PC-3 (cell line): ENCODE data around the gene MRPL46. TPM values are rescaled to one million over a fixed set of nuclear protein-coding genes. Genes with fewer than 3 reads are reported as not detected.

ENCODE experiments used
- ATAC-seq: fragments of 200-7000 bp; cut with Tn5 transposase; 2 replicates; pipeline ENCODE4 v1.9.1; 2020; ENCODE audit warnings: mild to moderate bottlenecking, moderate library complexity
- BruUV-seq: library from RNA; stranded (reverse); fragments of 400-500 nt; replicated peaks from 2 replicates; lab custom pipeline; 2021; lab: Mats Ljungman, UMichigan
- CTCF ChIA-PET: fragments of 300-600 bp; sonication (Branson Sonifier 250); formaldehyde crosslinking; loops from one replicate; lab custom pipeline; 2022; ENCODE audit warnings: antibody characterized with exemption; lab: Charles Lee
- POLR2A ChIA-PET: fragments of 300-600 bp; sonication (Branson Sonifier 250); formaldehyde crosslinking; loops from one replicate; lab custom pipeline; 2022; ENCODE audit warnings: antibody characterized with exemption; ENCODE audit not compliant: unreplicated experiment; lab: Charles Lee
- DNase-seq: peaks from one replicate; pipeline ENCODE4 v3.0.0-alpha.2; 2015
- H2AFZ ChIP-seq: fragments of 300-600 bp; sonication (generic); 2 replicates; pipeline ENCODE4 v1.6.0; 2016; ENCODE audit warnings: antibody characterized with exemption, low read length
- H3F3A ChIP-seq: fragments of 300-600 bp; sonication (generic); one replicate; pipeline ENCODE4 v1.6.0; 2017; ENCODE audit warnings: antibody characterized with exemption, low read length, control low read depth, mild to moderate bottlenecking; ENCODE audit not compliant: unreplicated experiment
- H3K27ac ChIP-seq: fragments of 300-600 bp; sonication (generic); 2 replicates; pipeline ENCODE4 v1.5.1; 2016; ENCODE audit warnings: mild to moderate bottlenecking, low read length
- H3K27me3 ChIP-seq: fragments of 300-600 bp; sonication (generic); 2 replicates; pipeline ENCODE4 v1.6.1; 2016; ENCODE audit warnings: low read length, mixed read lengths
- H3K36me3 ChIP-seq: fragments of 300-600 bp; sonication (generic); 2 replicates; pipeline ENCODE4 v1.6.1; 2016; ENCODE audit warnings: low read depth, mixed run types, low read length, mixed read lengths
- H3K4me1 ChIP-seq: fragments of 300-600 bp; sonication (generic); 2 replicates; pipeline ENCODE4 v1.5.1; 2016; ENCODE audit warnings: low read length; ENCODE audit not compliant: insufficient read depth
- H3K4me2 ChIP-seq: fragments of 300-600 bp; sonication (generic); 2 replicates; pipeline ENCODE4 v1.6.0; 2016; ENCODE audit warnings: low read length
- H3K4me3 ChIP-seq: fragments of 300-600 bp; sonication (generic); 2 replicates; pipeline ENCODE4 v1.5.1; 2016; ENCODE audit warnings: mild to moderate bottlenecking, low read length, mixed read lengths
- H3K79me2 ChIP-seq: fragments of 300-600 bp; sonication (generic); 2 replicates; pipeline ENCODE4 v1.6.1; 2017; ENCODE audit warnings: low read length, mixed read lengths
- H3K9ac ChIP-seq: fragments of 300-600 bp; sonication (generic); 2 replicates; pipeline ENCODE4 v1.6.0; 2016; ENCODE audit warnings: mild to moderate bottlenecking, low read length
- H3K9me2 ChIP-seq: fragments of 300-600 bp; sonication (generic); replicated peaks from 2 replicates; pipeline ENCODE4 v1.6.1; 2016; ENCODE audit warnings: mixed run types, low read length, mixed read lengths
- H3K9me3 ChIP-seq: fragments of 300-600 bp; sonication (generic); 2 replicates; pipeline ENCODE4 v1.6.1; 2016; ENCODE audit warnings: low read length, mixed read lengths
- H4K20me1 ChIP-seq: fragments of 300-600 bp; sonication (generic); 2 replicates; pipeline ENCODE4 v1.6.1; 2016; ENCODE audit warnings: low read length, mixed read lengths
- EZH2 ChIP-seq: fragments of 300-600 bp; sonication (generic); IDR thresholded peaks from one replicate; pipeline ENCODE4 v1.6.1; 2017; ENCODE audit warnings: antibody characterized with exemption, mild to moderate bottlenecking, low read length; ENCODE audit not compliant: unreplicated experiment
- EZH2phosphoT487 ChIP-seq: fragments of 300-600 bp; sonication (generic); IDR thresholded peaks from 2 replicates; pipeline ENCODE4 v1.6.1; 2018; ENCODE audit warnings: mild to moderate bottlenecking, antibody characterized with exemption, low read length, borderline replicate concordance
- intact Hi-C: fragments of 100-400 bp; cut with micrococcal nuclease; formaldehyde crosslinking; loops from 2 replicates; pipeline ENCODE4 v1.9.0; 2023
- total RNA-seq: library from RNA; depleted of rRNA; stranded (reverse); fragments of >200 nt; gene quantifications from 2 replicates; pipeline ENCODE4 v1.2.3, GENCODE V29; 2014
- TF ChIP-seq, protein P1 (sequence below): fragments of 300-600 bp; sonication (generic); conservative IDR thresholded peaks from 2 replicates; pipeline ENCODE4 v1.5.1; 2017; ENCODE audit warnings: antibody characterized with exemption, low read depth, mild to moderate bottlenecking, low read length

MRPL46 gene
- total RNA-seq, 1 experiment from 2014 or later, result 33.9 TPM

DNA sequence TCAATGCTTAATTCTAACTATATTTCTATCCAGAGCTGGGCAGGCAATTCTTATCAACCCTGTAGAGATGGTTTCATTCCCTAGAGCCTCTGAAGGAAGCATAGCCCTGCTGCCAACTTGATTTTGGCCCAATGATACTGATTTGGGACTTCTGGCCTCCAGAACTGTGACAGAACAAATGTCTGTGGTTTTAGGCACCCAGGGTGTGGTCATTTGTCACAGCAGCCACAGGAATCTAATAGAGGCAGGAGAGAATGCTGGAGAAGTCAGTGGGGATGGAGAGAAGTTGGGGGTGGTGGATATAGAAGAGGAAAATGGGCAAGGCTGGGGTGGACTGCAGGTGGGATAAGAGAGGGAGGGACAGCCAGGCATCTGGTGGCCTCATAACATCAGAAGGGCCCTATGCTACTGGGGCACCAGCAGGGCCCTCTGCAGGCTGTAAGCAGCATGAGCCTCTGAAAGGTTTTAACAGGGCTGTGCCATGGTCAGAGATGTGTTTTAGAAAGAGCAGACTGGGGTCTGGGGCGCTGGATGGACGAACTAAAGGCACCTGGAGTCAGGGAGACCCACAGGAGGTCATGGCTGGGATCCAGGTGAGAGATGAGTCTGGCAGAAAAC, 20.1 kb upstream of the MRPL46 start:
- Histone ChIP-seq H3K27ac (no peak overlapping the region), H4K20me1 (no peaks in the 10 kb centered on the region), H3K4me1 (peaks cover 8% of the 10 kb centered on the region), H3K9me2 (no peaks in the 10 kb centered on the region), H3F3A (no peaks in the 10 kb centered on the region), H3K36me3 (no peaks in the 10 kb centered on the region), H3K9ac (no peak overlapping the region), H3K27me3 (no peaks in the 10 kb centered on the region), H3K4me3 (no peak overlapping the region), H3K79me2 (no peaks in the 10 kb centered on the region), H3K4me2 (no peak overlapping the region), H2AFZ (no peak overlapping the region), H3K9me3 (no peaks in the 10 kb centered on the region)
- TF ChIP-seq, protein P1, sequence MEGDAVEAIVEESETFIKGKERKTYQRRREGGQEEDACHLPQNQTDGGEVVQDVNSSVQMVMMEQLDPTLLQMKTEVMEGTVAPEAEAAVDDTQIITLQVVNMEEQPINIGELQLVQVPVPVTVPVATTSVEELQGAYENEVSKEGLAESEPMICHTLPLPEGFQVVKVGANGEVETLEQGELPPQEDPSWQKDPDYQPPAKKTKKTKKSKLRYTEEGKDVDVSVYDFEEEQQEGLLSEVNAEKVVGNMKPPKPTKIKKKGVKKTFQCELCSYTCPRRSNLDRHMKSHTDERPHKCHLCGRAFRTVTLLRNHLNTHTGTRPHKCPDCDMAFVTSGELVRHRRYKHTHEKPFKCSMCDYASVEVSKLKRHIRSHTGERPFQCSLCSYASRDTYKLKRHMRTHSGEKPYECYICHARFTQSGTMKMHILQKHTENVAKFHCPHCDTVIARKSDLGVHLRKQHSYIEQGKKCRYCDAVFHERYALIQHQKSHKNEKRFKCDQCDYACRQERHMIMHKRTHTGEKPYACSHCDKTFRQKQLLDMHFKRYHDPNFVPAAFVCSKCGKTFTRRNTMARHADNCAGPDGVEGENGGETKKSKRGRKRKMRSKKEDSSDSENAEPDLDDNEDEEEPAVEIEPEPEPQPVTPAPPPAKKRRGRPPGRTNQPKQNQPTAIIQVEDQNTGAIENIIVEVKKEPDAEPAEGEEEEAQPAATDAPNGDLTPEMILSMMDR, result 0 out of 2 replicates have a peak, but pooled peaks have one; percentile 11
- TF ChIP-seq EZH2, result no peak
- peak; percentile 34 for DNase-seq
- ChIA-PET POLR2A (no interaction called here), CTCF (interaction anchor here (0.6 kb wide), 1 partner anchor 25 kb away, joined by 5 read pairs; no protein-coding TSS in a partner anchor)
- no TSS peak for BruUV-seq
- intact Hi-C loops, result no loop called here
- no peak for ATAC-seq

DNA sequence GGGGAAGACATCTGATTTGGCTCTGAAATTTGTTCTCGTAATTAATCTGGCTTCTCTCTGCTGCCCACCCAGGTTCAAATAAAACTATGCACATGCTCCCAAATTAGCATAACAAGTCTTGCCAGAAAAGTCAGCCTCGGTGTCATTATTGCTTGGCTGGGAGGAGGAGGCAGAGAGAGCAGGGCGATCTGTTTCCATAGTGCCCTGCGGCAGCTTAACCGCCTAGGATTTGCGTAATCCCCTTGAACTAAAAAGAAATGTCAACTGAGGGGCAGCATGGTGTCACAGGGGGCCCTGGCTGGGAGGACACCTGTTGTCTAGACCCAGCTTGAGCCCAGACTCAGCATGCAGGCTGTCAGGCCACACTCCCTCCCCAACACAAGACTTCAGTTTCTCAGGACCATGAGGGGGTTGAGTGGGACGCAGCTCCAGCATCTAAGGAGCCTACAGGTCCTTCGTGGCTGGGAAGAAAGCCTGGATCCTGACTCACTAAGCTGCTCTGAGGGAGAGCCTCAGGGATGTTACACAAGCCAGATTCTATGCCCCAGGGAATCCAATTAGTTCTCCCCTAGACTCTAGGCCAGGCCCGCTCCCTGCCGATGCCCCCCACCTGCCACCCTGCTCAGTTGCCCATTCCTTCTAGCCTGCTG, 17.6 kb upstream of the MRPL46 start:
- H3K9ac ChIP-seq, result no peak overlapping the region
- H3K4me3 ChIP-seq, result no peak overlapping the region
- no peaks in the 10 kb centered on the region for H3K9me2 ChIP-seq
- BruUV-seq, result no TSS peak
- no peak for ATAC-seq
- H3K9me3 ChIP-seq, result no peaks in the 10 kb centered on the region
- no peak overlapping the region for H2AFZ ChIP-seq
- ChIA-PET POLR2A (no interaction called here), CTCF (no interaction called here)
- no peak for DNase-seq
- intact Hi-C loops, result no loop called here
- no peaks in the 10 kb centered on the region for H3K79me2 ChIP-seq
- H3K4me1 ChIP-seq, result peaks cover 8% of the 10 kb centered on the region
- TF ChIP-seq EZH2phosphoT487, result no peak
- TF ChIP-seq, protein P1, result no peak
- no peak for TF ChIP-seq EZH2
- H3K36me3 ChIP-seq, result no peaks in the 10 kb centered on the region
- H4K20me1 ChIP-seq, result no peaks in the 10 kb centered on the region
- H3F3A ChIP-seq, result no peaks in the 10 kb centered on the region
- no peaks in the 10 kb centered on the region for H3K27me3 ChIP-seq
- no peak overlapping the region for H3K4me2 ChIP-seq
- no peak overlapping the region for H3K27ac ChIP-seq

DNA sequence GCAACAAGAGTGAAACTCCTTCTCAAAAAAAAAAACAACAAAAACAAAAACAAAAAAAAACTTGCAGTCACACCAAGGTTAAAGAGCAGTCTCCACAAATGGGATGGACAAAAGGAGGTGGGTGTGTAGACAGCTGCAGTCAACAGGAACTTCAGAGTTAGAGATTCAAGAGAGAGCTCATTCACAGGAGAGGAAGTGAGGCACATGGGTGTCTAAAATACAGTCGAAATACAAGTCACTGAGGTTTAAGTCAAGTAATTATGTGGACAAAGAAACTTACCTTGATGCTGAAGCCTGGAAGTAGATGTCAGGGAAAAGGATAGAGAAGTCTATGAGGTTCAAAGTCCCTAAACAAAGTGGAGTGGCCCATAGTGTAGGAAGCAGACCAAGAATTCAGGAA, 15.1 kb upstream of the MRPL46 start:
- POLR2A ChIA-PET, result no interaction called here
- TF ChIP-seq, protein P1, result no peak
- TF ChIP-seq EZH2phosphoT487 (no peak), EZH2 (no peak)
- H3K9me3 ChIP-seq, result no peaks in the 10 kb centered on the region
- DNase-seq, result no peak
- H2AFZ ChIP-seq, result no peak overlapping the region
- BruUV-seq, result no TSS peak
- intact Hi-C loops, result no loop called here
- H3K36me3 ChIP-seq, result peaks cover 12% of the 10 kb centered on the region
- CTCF ChIA-PET, result no interaction called here
- no peaks in the 10 kb centered on the region for H4K20me1 ChIP-seq
- no peak overlapping the region for H3K4me2 ChIP-seq
- no peaks in the 10 kb centered on the region for H3K79me2 ChIP-seq
- no peaks in the 10 kb centered on the region for H3K9me2 ChIP-seq
- H3K27me3 ChIP-seq, result no peaks in the 10 kb centered on the region
- no peaks in the 10 kb centered on the region for H3F3A ChIP-seq
- H3K4me3 ChIP-seq, result no peak overlapping the region
- no peak overlapping the region for H3K9ac ChIP-seq
- H3K4me1 ChIP-seq, result peaks cover 2% of the 10 kb centered on the region; the same call in 1 of the 2 replicates
- no peak overlapping the region for H3K27ac ChIP-seq
- ATAC-seq, result no peak
